Measurements from ENCODE around the gene KCNA5.

Gene KCNA5

GRCh38 chr12:5059358-5059757, 15.7 kb downstream of the KCNA5 start:
- TF ChIP-seq CTCF (IDR thresholded peaks at IDR 0.05; ENCODE audit: insufficient read depth, missing control alignments), result no peak
- DNase-seq (ENCODE audit: insufficient read length, low spot score), result no peak
- no peak for FAIRE-seq

GRCh38 chr12:5060958-5061357, 17.3 kb downstream of the KCNA5 start:
- no peak for TF ChIP-seq CTCF (IDR thresholded peaks at IDR 0.05; ENCODE audit: insufficient read depth, missing control alignments)
- FAIRE-seq, result no peak
- DNase-seq (ENCODE audit: insufficient read length, low spot score), result no peak

- DNase-seq (ENCODE audit: insufficient read length, low spot score), result no peak
- no peak for TF ChIP-seq CTCF (IDR thresholded peaks at IDR 0.05; ENCODE audit: insufficient read depth, missing control alignments)
- peak; percentile 91 for FAIRE-seq
Observed at GRCh38 chr12:5063149-5063548, 19.5 kb downstream of the KCNA5 start.

- FAIRE-seq (no peak), DNase-seq (ENCODE audit: insufficient read length, low spot score) (no peak)
- no peak for TF ChIP-seq CTCF (IDR thresholded peaks at IDR 0.05; ENCODE audit: insufficient read depth, missing control alignments)
Observed at GRCh38 chr12:5064913-5065490, 21.3 kb downstream of the KCNA5 start.

- FAIRE-seq (no peak), DNase-seq (ENCODE audit: insufficient read length, low spot score) (no peak)
- no peak for TF ChIP-seq CTCF (IDR thresholded peaks at IDR 0.05; ENCODE audit: insufficient read depth, missing control alignments)
Observed at GRCh38 chr12:5066251-5066650, 22.6 kb downstream of the KCNA5 start.

- TF ChIP-seq CTCF (IDR thresholded peaks at IDR 0.05; ENCODE audit: insufficient read depth, missing control alignments), result no peak
- DNase-seq (ENCODE audit: insufficient read length, low spot score) (no peak), FAIRE-seq (no peak)
Observed at GRCh38 chr12:5068126-5068525, 24.4 kb downstream of the KCNA5 start.

- FAIRE-seq (no peak), DNase-seq (ENCODE audit: insufficient read length, low spot score) (no peak)
- no peak for TF ChIP-seq CTCF (IDR thresholded peaks at IDR 0.05; ENCODE audit: insufficient read depth, missing control alignments)
Observed at GRCh38 chr12:5068619-5069018, 24.9 kb downstream of the KCNA5 start.
